SK-N-MC (cell line): ENCODE data around the gene REEP1.

Source experiments
- EZH2 ChIP-seq: fragments of 200-600 bp; sonication (generic); IDR thresholded peaks from one replicate; pipeline ENCODE4 v1.6.1; 2017; ENCODE audit warnings: antibody characterized with exemption
- POLR2AphosphoS5 ChIP-seq: IDR thresholded peaks from 2 replicates; pipeline ENCODE4 v1.6.1; 2012; ENCODE audit warnings: mild to moderate bottlenecking, low read depth, low read length, borderline replicate concordance

- TF ChIP-seq EZH2 = no peak
- no peak for TF ChIP-seq POLR2AphosphoS5
Observed at GRCh38 chr2:86307431-86307830, 30.0 kb downstream of the REEP1 start.
